ENCODE measurements around the gene SREBF1. TPM values are rescaled to one million over a fixed set of nuclear protein-coding genes. Genes with fewer than 3 reads are reported as not detected.

The SREBF1 gene
- total RNA-seq, 1 donor from 2014 or later = 12.6 TPM

DNA sequence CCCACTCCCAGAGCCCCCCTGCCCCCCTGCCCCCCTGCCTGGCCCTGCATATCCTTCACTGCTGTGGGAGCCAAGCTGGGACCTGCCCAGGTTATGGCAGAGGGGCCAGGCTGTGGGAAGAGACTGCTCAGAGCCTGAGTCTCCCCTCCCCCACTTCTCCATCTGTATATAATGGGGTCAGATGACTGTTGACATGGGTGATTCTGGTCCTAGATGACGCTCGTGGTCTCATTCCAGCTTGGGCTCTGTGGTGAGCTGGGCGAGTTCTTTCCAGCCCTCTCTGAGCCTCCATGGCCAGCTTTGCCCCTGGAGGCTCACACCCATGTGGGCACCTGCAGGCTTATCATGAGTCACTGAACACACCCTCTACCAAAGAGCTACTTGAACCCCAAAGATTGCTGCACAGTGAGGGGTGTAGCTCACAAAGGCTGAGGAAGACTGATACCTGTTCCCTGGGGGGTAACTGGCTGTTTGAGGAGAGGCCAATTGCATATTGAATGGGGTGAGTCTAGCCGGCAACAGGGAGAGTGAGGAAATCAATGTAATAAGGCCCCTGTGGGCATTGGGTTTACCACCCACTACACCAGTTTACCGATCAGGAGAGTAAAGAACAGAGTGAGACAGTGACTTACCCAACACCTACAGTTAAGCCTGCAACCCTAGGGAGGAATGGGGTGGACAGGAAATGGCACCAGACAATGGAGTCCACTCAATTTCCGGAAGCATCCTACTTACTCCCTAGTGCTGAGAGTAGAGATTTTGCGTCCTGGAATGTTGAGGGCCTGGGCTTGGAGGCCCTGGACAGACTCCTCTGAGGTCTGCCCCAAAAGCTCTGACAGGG is 4.2 kb upstream of the SREBF1 start:
- peak; percentile 73 for DNase-seq

DNA sequence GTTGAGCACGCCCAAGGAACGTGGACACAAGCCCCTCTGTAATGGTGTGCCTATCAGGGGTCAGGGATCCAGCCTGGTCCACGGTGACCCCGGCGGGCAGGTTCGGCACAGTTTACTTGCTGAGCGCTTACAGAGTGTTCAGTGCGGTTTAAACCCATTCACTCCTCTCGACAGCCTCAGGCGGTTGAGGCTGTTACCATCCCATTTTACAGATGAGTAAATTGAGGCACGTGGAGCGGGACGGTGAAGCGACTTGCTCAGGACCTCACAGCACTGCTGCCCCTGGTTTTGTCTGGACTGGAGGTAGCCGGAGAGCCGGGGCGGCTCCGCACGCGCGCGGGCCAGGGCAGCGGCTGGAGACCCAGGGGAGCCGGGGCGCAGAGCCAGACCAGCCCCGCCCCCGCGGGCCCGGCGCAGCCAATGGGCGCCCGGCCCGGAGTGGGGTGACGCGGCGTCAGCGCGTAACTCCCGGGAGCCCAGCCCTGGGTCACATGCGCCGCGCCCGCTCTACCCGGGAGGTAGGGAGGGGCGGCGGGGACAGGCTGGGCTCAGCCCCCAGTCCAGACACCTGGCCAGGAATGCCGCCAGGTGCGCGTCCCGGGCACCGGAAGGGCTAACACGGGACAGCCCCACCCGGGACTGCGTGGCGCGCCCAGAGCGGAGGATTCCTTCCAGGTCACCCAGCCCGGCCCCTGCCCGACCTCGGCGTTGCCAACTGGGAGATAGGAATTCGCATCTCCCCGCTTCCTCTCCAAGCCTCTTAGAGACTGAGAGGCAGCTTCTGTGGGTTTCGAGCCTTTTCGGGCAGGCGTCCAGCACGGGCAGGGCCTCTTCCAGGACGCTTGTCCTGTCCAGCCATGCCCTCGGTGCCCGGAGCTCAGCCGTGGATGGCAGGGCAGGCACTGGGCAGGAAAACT is 3.3 kb upstream of the SREBF1 start:
- DNase-seq = peak; percentile 87

DNA sequence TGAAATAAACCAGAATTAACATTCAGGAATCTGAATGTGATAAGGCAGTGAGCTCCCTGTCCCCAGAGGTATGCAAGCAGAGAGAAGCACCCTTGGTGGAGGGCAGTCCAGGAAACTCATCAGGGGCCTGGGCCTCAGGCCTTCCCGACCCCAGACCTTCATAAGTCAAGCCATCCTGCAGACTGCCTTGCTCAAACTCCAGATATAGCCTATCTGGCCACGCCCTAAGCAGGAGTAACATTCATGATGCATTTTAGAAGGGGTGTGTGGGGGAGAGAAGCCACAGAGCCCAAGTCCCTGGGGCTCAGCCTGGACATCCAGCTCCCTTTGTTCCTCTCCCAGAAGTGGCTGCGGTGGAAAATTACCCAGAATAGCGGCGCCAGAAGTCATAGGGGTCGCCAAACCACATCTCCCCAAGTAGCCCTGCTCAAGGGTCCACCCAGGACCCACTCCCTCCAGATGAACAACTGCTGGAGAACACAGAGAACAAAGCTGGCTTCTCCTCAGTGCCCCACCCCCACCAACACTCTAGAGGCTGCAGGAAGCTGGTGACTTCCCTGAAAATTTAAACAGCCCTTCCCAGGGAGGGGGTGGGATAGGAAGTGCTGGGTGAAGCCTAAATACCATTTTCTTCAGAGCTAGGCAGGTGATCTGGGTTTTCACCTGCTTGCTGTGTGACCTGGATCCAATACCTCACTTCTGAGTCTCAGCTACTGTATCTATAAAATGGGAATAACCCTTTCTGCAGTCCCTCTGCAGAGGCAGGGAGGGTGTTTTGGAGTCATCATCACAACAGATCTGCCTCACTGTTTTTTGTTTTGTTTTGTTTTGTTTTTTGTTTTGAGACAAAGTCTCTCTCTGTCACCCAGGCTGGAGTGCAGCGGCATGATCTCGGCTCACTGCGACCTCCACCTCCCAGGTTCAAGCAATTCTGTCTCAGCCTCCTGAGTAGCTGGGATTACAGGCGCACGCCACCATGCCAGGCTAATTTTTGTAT is 1.5 kb upstream of the SREBF1 start:
- DNase-seq = no peak

DNA sequence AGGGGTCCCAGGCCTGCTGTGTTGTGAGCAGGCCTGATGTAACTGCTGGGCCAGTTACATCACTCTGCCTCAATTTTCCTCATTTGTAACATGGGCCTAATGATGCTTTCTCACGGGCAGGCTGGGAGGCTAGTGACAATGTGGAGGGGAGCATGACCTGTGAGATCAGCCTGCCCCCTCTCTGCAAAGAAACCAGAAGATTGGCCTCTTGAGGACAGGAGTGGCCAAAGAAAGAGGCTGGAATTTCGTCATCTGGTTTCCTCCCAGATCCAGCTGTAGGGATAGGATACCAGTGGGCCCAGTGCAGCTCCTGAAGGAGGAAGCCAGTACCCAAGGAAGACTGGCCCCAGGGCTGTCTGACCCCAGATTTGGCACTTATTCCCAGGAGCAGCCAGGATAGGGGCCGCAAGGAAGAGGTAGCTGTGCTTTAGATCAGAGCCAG is 615 bp upstream of the SREBF1 start:
- DNase-seq = no peak

DNA sequence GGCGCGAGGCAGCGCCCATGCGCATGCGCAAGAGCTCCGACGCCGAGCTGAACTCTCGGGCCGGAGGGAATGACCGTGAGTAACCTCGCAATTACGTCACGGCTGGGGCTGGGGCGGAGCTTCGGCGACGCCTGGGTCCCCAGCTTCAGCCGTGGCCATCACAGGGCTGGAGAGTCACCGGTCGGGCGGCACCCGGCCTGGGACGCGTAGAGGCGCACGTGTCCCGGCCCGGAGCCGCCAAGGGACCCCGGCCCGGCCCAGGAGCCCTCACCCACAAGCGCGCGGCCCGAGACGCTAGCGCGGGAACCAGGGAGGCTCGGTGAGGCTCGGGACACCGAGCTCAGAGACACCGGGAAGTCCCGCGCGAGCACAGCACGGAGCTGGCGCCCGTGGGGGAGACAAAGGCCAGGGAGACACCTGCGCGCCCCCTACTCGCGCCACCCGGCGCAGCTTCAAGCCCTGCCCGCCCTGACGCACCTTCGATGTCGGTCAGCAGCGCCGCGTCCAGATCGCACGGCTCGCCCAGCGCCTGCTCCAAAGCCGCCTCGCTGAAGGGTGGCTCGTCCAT is 452 bp downstream of the SREBF1 start:
- DNase-seq = peak; percentile 95

DNA sequence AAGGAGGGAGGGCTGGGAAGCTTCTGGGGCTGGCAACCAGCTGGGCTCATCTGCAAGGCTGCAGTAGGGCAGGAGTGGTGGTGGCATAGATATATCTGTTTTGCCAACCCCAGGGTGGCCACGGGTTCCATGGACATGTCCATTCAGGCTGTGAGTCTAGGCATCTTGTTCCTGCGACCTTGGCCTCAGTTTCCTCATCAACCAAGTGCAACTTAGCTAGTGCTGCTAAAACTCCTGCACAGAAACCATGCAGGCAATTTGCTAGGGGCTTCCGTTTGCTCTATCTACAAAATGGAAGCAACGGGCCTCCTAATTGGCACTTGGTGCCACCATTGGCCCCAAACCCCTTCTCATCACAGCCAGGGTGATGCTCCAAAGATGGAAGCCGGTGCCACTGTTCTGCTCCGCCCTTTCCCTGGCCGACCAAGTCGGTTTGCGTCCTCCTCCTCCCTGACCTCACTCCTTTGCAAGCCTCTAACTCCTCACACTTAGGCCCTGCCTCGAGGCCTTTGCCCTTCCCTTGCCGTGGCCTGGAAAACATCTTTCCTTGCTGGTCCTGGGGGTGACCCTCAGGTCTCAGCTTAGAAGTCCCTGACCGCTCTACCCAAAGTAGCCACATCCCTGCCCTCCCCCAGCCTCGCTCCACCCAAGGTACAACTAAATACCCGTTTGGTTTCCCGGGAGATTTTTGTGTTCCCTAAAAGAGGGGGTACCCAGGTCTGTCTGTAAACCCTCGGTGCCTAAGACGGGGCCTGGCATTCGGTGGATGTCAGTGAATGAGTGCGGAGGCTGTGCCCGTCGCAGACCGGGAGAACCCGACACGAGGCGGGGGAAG is 1.2 kb downstream of the SREBF1 start:
- no peak for DNase-seq

DNA sequence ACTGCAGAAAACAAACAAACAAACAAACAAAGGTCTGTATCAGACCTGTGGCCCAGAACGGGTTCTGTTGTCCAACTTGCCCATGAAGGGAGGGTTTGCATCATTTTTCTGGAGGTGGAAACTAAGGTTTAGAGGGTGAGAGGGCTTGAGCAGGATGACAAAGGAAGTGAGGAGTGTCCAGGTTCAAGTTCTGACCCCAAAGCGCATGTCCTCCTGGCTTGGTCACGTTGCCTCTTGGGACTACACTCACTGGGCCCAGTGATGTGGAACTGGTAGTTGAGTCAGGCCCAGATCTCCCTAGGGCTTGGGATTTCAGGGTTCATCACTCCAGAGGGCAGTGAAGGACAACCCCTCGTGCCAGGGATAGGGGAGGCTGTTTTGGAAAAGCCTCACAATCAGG is 1.8 kb downstream of the SREBF1 start:
- DNase-seq = no peak

DNA sequence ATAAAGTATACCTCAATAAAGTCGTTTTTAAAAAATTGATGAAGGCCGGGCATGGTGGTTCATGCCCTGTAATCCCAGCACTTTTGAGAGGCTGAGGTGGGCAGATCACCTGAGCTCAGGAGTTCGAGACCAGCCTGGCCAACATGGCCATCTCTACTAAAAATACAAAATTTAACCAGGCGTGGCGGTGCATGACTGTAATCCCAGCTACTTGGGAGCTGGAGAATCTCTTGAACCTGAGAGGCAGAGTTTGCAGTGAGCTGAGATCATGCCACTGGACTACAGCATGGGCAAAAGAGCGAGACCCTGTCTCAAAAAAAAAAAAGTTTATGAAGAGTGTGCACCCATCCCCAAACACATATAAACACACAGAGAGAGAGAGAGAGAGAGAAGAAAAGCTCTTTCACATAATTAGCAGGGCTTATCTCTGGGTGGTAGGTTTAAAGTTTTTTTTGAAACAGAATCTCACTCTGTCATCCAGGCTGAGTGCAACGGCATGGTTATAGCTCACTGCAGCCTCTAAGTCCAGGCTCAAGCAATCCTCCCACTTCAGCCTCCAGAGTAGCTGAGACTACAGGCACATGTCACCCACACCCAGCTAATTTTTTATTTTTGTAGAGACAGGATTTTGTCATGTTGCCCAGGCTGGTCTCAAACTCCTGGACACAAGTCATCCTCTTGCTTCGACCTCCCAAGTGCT is 3.0 kb downstream of the SREBF1 start:
- DNase-seq = no peak

DNA sequence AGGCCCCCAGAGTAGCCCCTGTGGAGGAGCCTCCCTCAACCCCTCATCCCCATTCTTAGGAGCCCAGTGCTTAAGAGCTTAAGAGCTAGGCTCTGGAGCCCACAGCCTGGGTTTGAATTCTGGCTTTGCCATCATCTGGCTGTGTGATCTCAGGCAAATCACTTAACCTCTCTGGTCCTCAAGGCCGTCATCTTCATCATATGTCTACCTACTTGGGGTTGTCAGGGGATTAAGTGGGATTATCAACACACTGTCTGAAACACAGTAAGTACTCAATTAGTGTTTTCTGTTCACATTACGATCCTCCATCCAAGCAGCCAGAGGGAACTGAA is 4.8 kb downstream of the SREBF1 start:
- no peak for DNase-seq

DNA sequence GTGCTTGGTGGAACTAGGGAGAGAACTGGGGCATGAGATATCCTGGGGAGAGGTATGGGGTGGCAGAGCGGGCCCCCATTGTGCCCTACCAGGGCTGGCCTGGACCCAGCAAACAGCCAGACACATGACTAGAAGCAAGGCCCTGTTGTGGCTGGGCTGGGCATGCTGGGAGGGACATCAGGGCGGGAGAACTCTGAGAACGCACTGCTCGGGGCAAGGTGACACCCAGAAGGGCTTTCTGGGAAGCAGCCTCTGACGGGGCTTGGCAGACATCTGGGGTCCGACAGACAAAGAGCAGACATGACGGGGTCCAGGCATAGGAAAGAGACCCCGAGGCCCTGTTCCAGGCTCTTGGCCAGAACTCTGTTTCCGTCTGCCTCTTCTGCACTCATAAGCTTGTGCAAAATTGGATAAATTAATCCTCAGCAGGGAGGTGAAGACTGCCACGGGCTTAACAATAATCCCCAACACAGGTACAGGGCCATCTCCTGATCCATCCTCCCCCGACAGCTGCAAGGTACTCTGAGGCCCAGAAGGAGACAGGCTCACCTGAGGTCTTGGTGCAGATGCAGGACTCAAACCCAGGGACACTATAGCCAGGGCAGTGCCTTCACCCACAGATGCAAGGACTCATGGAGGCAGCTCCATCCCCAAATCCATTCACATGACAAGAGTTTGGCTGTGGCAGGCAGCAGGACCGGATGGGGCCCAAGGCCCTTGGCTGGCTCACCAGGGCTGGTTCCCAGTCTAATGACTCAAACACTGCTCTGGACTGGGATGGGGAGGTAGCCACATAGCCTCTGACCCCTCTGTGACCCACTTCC is 5.4 kb downstream of the SREBF1 start:
- no peak for DNase-seq

DNA sequence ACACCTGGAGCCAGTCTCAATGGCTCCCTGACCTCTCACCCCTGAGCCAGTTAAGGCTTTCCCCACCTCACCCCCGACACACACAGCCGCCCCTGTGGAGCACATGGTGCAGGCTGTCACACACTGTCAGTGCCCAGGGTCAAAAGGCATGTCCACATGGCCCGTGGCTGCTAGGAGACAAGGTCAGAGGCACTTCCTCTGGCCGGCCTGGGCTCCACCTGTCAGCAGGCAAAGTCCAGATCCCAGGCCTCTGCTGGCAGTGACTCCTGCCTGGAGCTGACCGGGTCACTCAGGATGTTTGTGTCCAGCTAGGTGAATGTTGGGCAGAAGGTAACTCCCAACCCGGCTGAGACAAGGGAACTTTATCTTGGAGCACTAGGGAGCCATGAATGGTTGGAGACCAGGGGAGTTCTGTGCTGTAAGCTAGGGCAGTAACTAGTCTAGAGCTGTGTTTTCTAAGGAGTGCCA is 6.0 kb downstream of the SREBF1 start:
- no peak for DNase-seq

DNA sequence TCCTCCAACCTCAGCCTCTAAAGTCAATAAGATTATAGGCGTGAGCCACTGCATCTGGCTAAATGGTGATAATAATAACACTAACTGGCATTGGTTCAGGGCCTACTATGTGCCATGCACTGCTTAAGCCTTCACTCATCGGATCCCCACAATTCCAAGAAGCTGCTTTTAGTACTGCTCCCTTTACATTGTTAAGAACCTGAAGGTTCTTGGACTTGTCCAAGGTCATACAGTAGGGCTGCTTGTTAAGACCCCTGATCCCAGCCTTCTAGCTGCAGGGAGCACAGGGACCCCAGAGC is 6.6 kb downstream of the SREBF1 start:
- no peak for DNase-seq

DNA sequence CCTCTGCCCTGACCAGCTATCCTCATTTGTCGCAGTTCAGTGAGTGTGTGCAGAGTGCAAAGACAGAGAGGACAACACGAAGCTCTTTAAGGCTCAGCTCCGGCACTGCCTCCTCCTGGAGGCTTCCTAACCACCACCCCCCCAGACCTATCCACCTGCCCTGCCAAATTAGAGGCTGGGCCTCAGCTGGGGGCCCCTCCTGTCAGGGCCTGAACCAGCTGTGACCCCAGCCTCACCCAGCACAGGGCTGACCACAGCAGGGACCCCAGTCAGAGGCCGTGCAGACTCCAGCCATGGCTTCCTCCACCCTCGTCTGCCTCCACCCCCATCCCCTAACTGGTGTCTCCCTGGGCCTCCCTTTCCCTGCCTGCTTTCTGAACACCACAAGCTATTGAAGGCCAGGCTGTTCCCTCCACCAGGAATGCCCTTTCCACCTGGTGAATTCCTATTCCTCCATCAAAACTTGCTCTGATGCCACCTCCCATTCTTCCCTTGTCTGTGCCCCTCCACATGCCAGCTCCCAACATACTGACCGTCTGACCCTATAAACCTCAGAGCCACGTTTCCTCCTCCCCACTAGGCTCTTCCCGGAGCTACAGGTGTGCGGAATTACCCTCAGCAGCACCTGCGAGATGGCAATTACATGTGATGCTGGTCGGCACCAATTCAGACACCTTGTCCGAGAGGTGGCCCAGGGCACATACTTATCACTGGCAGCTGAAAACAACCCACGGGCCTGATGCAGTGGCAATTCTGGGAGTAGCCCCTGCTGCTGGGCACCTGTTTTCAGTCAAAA is 8.8 kb downstream of the SREBF1 start:
- no peak for DNase-seq

DNA sequence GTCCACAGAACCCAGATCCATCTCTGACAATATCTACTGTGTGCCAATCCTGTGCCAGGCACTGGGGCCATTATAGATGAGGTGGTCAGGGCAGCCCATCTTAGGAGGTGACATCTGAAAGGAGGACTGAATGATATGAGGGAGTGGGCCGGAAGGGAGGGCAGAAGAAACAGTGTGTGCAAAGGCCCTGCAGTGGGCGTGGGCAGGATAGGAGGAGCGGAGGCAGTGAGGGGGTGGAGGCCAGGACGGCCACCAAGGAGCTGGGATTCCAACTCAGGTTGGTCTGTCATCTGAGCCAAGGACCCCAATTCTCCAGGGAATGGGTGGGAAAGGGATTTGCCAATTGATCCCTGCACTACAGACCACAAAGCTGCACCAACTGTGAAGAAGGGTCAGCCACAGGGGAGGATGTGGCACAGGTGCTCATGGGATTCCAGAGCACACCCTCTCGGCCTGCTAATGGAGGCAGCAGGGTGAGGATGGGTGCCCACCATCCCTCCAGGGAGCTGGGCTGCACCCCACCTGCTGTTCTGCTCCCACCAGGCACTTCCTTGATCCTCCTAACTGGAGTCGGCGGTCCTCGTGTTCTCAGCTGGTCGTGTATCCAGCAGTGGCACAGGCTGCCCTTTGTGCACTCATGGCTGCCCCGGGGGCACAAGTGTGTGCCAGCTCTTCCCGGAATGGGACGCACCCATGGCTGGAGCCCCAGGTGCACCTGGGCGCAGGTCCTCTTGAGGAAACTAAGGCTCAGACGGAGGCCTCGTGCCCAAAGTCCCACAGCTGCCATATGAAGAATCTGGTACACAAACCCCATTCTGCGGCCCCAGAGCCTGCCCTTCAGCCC is 9.6 kb downstream of the SREBF1 start:
- DNase-seq = no peak

DNA sequence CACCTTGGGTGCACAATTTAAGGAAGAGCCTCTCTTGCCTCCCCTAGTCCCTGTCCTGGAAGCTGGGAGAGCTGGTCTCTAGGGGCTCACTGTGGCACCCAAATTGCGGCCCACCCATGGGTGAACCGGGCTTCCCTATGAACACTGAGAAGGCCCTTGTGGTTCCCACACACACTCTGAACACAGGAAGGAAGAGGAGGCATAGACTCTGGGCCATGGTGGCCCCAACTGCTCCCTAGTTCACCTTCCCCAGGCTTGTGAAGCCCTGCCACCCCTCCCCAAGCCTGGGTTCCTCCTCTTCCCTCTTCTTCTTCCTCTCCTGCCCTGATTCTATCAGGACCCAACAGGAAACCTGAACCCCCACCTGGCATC is 10.5 kb downstream of the SREBF1 start:
- DNase-seq = no peak

DNA sequence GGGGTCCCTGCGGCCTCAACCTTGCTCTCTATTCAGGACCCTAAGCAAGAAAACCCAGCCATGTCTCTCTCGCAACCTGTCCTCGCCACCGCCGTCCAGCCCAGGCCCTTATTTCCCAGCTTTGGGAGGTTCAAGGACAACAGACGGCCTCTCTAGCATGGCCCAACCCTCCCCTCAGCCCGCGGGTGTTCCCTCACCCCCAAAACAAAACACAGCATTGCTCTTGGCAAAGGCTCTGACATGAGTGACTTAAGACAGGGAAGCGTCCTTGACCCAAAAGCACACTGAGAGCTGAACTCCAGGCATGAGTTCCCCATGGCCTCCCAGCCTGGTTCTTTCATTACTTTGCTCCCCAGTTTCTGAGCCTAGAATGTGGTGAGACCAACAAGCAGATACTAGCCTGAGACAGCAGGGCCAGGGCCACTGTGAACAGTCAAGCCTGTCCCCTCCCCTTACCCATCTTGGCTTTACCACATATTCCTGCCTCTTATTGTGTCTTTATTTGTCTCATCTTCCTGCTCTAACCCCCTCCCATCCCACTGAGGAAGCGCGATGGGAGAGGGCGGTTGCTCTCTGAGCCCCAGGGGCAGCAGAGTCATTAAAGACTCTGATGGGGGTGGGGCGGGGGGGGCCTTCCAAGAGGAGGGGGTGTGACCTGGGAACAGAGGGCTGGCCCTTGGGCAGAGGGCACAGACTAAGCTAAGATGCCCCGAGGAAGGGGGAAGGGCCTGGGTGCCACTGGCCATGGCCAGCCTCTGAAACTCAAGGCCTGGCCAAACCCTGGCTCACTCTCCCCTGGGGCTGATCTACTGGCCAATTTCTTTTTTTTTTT is 11.8 kb downstream of the SREBF1 start:
- no peak for DNase-seq
